A673 (cell line): ENCODE results near the gene BANP. TPM values are rescaled to one million over a fixed set of nuclear protein-coding genes. Genes with fewer than 3 reads are reported as not detected.

Source experiments
- BruUV-seq: library from RNA; stranded (reverse); fragments of 400-500 nt; replicated peaks from 2 replicates; lab custom pipeline; 2021; lab: Mats Ljungman, UMichigan
- CTCF ChIA-PET: fragments of 300-600 bp; sonication (Branson Sonifier 250); formaldehyde crosslinking; loops from one replicate; lab custom pipeline; 2022; ENCODE audit warnings: antibody characterized with exemption; lab: Charles Lee
- POLR2A ChIA-PET: fragments of 300-600 bp; sonication (Branson Sonifier 250); formaldehyde crosslinking; loops from one replicate; lab custom pipeline; 2022; ENCODE audit warnings: antibody characterized with exemption; ENCODE audit not compliant: low non-redundant PET; lab: Charles Lee
- DNase-seq: peaks from one replicate; pipeline ENCODE4 v3.0.0-alpha.2; 2015; ENCODE audit warnings: low spot score
- H3K27ac ChIP-seq: fragments of 200-600 bp; sonication (generic); 2 replicates; pipeline ENCODE4 v1.5.1; 2016; ENCODE audit warnings: mixed run types, low read depth, mild to moderate bottlenecking, mixed read lengths, antibody characterized with exemption, low read length; ENCODE audit not compliant: poor library complexity, severe bottlenecking
- H3K27me3 ChIP-seq: fragments of 200-600 bp; sonication (generic); replicated peaks from 2 replicates; pipeline ENCODE4 v1.6.1; 2017; ENCODE audit warnings: mixed run types, low read depth, mild to moderate bottlenecking, mixed read lengths, antibody characterized with exemption, low read length; ENCODE audit not compliant: insufficient read depth, poor library complexity
- H3K36me3 ChIP-seq: fragments of 200-600 bp; sonication (generic); 2 replicates; pipeline ENCODE4 v1.6.1; 2016; ENCODE audit warnings: mixed run types, mild to moderate bottlenecking, mixed read lengths, antibody characterized with exemption, low read length; ENCODE audit not compliant: insufficient read depth, poor library complexity, severe bottlenecking
- H3K4me1 ChIP-seq: fragments of 200-600 bp; sonication (generic); 2 replicates; pipeline ENCODE4 v1.6.1; 2017; ENCODE audit warnings: mixed run types, mild to moderate bottlenecking, mixed read lengths, antibody characterized with exemption, low read length; ENCODE audit not compliant: insufficient read depth, poor library complexity, severe bottlenecking
- H3K4me3 ChIP-seq: fragments of 200-600 bp; sonication (generic); 2 replicates; pipeline ENCODE4 v1.5.1; 2016; ENCODE audit warnings: low read depth, mixed run types, mild to moderate bottlenecking, mixed read lengths, low read length; ENCODE audit not compliant: poor library complexity, severe bottlenecking
- H3K9me3 ChIP-seq: fragments of 200-600 bp; sonication (generic); 2 replicates; pipeline ENCODE4 v1.6.1; 2016; ENCODE audit warnings: mixed run types, low read depth, mild to moderate bottlenecking, mixed read lengths, antibody characterized with exemption, low read length; ENCODE audit not compliant: poor library complexity, severe bottlenecking
- CTCF ChIP-seq: fragments of 300-800, 200-600 bp; sonication (generic); conservative IDR thresholded peaks from 2 replicates; pipeline ENCODE4 v1.5.1; 2017; ENCODE audit warnings: low read depth, mild to moderate bottlenecking, antibody characterized with exemption, low read length, moderate library complexity, mixed read lengths
- EZH2 ChIP-seq: fragments of 200-600 bp; sonication (generic); IDR thresholded peaks from 2 replicates; pipeline ENCODE4 v1.6.1; 2017; ENCODE audit warnings: borderline replicate concordance, low read depth, mild to moderate bottlenecking, mixed read lengths, antibody characterized with exemption, low read length; ENCODE audit not compliant: poor library complexity, severe bottlenecking
- intact Hi-C: fragments of 100-400 bp; cut with micrococcal nuclease; formaldehyde crosslinking; loops from one replicate; pipeline ENCODE4 v1.10.0; 2022; ENCODE audit not compliant: unreplicated experiment
- total RNA-seq: library from RNA; stranded (reverse); gene quantifications from 2 replicates; pipeline ENCODE4 v1.2.3, GENCODE V29; 2021

BANP gene
- total RNA-seq, 1 experiment from 2014 or later = 44.3 TPM

GRCh38 chr16:88057656-88058055 lies 106.4 kb downstream of the BANP start:
- Histone ChIP-seq H3K4me1 (no peaks in the 10 kb centered on the region), H3K4me3 (no peak overlapping the region), H3K27me3 (no peaks in the 10 kb centered on the region), H3K27ac (no peak overlapping the region), H3K36me3 (no peaks in the 10 kb centered on the region), H3K9me3 (no peaks in the 10 kb centered on the region)
- no peak for DNase-seq
- POLR2A ChIA-PET = no interaction called here
- intact Hi-C loops = no loop called here
- BruUV-seq = no TSS peak
- no peak for TF ChIP-seq CTCF
- TF ChIP-seq EZH2 = no peak
- CTCF ChIA-PET = no interaction called here

GRCh38 chr16:88058136-88058535 lies 106.9 kb downstream of the BANP start:
- Histone ChIP-seq H3K4me1 (no peaks in the 10 kb centered on the region), H3K9me3 (no peaks in the 10 kb centered on the region), H3K4me3 (no peak overlapping the region), H3K36me3 (no peaks in the 10 kb centered on the region), H3K27me3 (no peaks in the 10 kb centered on the region), H3K27ac (no peak overlapping the region)
- DNase-seq = no peak
- ChIA-PET POLR2A (no interaction called here), CTCF (no interaction called here)
- intact Hi-C loops = no loop called here
- BruUV-seq = no TSS peak
- no peak for TF ChIP-seq EZH2
- no peak for TF ChIP-seq CTCF

GRCh38 chr16:88058817-88059216 lies 107.6 kb downstream of the BANP start:
- Histone ChIP-seq H3K9me3 (no peaks in the 10 kb centered on the region), H3K36me3 (no peaks in the 10 kb centered on the region), H3K27me3 (no peaks in the 10 kb centered on the region), H3K4me1 (no peaks in the 10 kb centered on the region), H3K4me3 (no peak overlapping the region), H3K27ac (no peak overlapping the region)
- no peak for TF ChIP-seq CTCF
- no peak for TF ChIP-seq EZH2
- ChIA-PET CTCF (no interaction called here), POLR2A (no interaction called here)
- BruUV-seq = no TSS peak
- no peak for DNase-seq
- intact Hi-C loops = no loop called here
